Activated T-cell treated with anti-CD3 and anti-CD28 coated beads for 24 hours (primary cell): ENCODE results near the gene SMIM10L2A.
"Not testable (repeated sequence)": the region's sequence is repeated elsewhere in the genome, so short reads cannot be mapped to it uniquely, and the experiment has no call there.

Source experiments
- DNase-seq: peaks from one replicate; pipeline ENCODE4 v3.0.0-alpha.2; 2020; ENCODE audit warnings: low read depth

The SMIM10L2A gene

GRCh38 chrX:135421932-135422809 lies at the start of gene SMIM10L2A:
Gene SMIM10L2A, plus strand, starts transcription at chrX:135421944. Its CDS starts 188 bp downstream, at chrX:135422132.
- no peak for DNase-seq

GRCh38 chrX:135373357-135373756 lies 48.4 kb upstream of the SMIM10L2A start:
- no peak for DNase-seq

GRCh38 chrX:135382260-135382659 lies 39.5 kb upstream of the SMIM10L2A start:
- DNase-seq = no peak

- DNase-seq = no peak
Measured at GRCh38 chrX:135383249-135383648, 38.5 kb upstream of the SMIM10L2A start.

DNA sequence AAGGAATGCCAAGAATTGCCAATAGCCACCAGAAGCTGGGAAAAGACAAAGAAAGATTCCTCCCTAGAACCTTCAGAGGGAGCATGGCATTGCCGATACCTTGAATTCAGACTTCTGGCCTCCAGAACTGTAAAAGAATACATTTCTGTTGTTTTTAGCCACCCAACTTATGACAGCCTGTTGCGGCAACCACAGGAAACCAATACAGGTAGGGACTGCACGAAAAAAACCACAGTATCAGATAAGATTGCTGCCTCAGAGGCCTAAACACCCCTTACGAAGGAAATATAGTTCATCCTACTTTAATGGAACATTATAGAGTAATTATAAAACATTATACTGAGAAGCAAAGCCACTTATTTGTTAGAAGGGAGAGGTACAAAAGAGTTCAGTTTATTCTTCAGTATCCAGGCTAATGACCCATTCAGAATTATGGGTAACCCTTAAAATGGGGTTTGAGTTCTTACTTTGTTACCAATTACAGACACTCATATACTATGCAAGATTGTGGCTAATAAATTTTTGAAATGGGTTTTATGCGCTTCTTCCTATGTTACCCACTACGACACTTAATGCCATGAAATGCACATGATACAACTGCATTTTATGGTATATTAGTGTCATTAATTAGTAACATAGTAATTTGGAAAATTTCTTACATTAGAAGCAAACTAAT lies 37.4 kb upstream of the SMIM10L2A start:
- peak; percentile 5 for DNase-seq

GRCh38 chrX:135388841-135389240 lies 32.9 kb upstream of the SMIM10L2A start:
- DNase-seq = no peak

GRCh38 chrX:135389243-135389642 lies 32.5 kb upstream of the SMIM10L2A start:
- no peak for DNase-seq

- no peak for DNase-seq
Measured at GRCh38 chrX:135389717-135390116, 32.0 kb upstream of the SMIM10L2A start.

DNA sequence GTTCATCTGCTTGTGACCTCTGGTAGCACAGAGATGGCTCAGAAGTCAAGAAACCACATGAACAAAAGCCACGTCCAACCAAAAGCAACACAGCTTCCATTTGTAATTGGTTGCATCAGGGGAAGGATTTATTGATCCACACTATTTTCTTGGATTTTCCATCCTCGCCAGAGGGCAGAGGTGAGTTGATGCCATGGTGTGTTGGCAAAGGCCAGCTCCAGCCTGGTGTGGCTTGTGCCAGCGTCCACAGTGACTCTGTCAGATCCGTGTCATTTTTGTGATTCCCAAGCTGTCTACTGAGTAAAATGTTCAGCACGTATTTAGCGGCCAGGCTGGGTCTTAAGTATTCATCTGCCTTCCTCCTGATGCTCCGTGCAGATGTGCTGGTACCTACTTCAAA lies 30.0 kb upstream of the SMIM10L2A start:
- no peak for DNase-seq

DNA sequence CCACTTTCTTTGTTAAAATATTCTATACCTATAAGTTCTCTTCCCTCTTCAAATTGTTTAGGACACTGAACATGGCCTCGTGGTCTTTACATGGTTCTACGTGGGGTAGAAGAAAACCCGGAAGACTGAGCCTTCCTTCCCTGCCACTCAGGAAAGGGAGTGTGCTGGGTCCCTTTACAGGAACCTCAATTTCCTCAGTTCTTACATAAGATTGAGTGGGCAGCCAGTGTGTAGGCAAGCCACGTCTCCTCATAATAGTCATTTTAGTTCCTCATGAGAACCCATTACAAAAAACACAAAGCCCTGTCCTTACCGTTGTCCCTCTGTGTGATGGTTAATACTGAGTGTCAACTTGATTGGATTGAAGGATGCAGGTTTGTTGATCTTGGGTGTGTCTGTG lies 28.7 kb upstream of the SMIM10L2A start:
- no peak for DNase-seq

GRCh38 chrX:135395064-135395463 lies 26.7 kb upstream of the SMIM10L2A start:
- no peak for DNase-seq

DNA sequence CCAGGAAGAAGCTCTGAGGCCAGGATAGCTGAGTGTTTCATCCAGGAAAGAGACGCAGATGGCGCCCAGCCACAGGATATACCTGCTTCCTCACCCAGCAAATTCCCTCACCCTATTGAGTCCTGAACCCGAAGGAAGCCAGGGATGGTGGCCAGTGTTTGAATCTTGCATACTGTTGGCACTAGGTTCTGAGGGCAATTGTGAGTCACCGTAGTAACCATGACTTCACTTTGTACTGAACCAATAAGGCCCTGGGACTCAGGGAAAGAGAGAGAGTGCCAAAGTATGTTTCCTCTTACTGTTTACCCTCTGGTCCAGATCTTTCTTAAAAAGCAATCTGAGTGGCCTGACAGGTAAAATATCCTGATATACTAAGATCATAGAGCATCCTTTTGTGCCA lies 25.6 kb upstream of the SMIM10L2A start:
- no peak for DNase-seq

DNA sequence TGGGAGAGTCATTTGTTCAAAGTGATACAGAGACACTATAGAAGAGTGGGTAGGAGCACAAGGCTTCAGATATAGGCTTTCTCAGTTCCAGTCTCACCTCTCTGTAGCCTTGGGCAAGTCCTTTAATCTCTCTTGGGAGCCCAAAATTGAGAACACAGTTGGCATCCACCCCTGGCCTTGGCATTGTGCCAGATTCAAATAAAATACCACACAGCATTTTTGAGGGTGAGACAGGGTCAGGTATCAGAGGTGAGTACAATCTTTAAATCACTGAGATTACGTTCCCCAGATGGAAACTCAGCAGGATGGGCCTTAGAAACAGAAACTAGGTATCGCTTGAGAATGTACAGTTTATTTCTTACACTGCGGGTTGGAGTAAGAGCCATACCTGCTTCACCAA lies 25.2 kb upstream of the SMIM10L2A start:
- DNase-seq = no peak

DNA sequence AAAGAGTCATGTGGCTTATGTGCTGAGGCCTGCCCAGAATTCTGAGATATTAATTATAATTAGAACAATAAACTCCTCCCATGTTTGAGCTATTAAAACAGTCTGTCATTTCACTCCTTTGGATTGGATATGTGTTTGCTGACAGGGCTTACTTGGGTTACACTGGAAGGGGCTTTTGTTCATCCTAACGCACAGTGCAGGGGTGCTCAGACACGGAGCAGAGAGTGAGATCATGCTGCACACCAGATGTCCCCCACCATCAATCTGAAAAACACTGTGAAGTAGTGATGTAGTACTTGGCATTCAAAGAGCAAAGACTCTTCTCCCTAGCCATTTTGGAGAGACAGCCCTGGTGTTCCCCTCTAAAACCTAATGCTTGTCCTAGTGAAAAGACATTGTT lies 24.1 kb upstream of the SMIM10L2A start:
- DNase-seq = no peak

- no peak for DNase-seq
Measured at GRCh38 chrX:135403374-135403773, 18.4 kb upstream of the SMIM10L2A start.

DNA sequence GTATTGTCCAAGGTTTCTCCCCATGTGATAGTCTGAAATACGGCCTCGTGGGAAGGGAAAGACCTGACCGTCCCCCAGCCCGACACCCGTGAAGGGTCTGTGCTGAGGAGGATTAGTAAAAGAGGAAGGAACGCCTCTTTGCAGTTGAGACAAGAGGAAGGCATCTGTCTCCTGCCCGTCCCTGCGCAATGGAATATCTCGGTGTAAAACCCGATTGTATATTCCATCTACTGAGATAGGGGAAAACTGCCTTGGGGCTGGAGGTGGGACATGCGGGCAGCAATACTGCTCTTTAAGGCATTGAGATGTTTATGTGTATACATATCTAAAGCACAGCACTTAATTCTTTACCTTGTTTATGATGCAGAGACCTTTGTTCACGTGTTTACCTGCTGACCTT lies 15.3 kb upstream of the SMIM10L2A start:
- DNase-seq = not testable (repeated sequence)

DNA sequence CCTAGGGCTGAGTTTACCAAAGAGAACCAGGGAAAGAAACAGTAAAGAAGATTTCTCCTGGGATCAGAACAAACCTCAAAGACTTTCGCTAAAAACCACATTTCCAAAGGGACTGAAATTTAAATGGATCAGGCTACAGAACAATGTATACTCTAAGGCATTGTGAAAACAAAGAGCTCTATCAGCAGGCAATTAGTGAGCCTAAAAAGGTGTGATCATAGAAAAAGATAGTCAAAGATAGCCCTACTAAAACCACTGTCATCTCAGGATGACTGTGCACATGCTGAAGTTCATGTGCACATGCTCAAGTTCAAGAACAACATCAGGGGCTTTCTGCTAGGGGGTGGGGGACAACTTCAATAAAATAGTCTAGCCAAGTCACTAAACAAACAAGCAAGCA lies 12.9 kb upstream of the SMIM10L2A start:
- DNase-seq = no peak

GRCh38 chrX:135410861-135411627 lies 10.7 kb upstream of the SMIM10L2A start:
- no peak for DNase-seq

DNA sequence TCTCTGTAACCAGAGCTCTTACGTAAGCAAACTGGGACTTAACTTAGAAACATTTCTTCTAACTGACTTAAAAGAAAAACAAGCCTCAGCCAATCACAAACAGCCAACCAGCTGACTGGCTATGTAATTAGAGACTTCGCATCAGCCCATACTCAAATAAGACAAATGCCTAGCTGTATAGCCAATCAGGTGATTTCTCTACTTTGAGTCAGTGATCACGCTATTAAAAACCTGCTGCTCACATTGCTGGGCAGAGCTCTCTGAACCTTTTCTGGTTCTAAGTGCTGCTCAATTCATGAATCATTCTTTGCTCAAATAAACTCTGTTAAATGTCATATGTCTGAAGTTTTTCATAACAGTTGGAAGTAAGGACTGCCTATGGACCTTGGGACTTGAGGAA lies 9.9 kb upstream of the SMIM10L2A start:
- DNase-seq = no peak

DNA sequence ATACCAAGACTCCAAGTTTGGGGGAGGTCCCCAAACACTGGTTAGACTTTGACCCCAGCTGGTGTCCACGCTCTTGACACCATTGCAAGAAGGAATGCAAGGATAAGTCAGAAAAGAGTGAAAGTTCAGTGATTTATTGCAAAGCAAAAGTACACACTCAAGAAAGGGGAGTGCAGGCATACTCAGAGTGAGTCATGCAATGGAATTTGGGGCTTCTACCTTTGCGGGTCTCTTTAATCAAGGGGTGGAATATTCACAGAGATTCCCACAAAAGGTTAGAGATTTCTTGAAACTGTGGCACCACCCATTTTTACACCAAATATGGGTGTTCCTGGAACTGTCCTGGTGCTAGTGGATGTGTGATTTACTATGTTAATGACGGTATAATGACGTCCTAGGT lies 5.2 kb upstream of the SMIM10L2A start:
- no peak for DNase-seq

DNA sequence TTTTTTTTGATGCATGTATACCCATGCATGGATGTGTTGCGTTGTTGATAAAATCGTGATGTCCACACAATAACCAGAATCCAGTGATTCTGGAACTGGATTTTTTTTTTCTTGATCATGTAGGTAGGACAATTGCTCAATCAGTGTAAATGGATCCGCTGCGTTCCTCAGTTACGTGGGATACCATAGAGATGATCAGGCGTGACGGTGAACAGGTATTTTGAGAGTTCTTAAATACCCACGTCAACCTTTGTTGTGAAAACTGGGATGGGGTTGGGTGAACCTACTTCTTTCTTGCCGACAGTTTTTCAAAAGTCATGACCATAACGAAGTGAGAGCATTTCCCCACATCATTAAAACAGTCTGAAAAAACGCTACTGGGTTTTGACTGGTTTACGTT lies 913 bp upstream of the SMIM10L2A start:
- no peak for DNase-seq

DNA sequence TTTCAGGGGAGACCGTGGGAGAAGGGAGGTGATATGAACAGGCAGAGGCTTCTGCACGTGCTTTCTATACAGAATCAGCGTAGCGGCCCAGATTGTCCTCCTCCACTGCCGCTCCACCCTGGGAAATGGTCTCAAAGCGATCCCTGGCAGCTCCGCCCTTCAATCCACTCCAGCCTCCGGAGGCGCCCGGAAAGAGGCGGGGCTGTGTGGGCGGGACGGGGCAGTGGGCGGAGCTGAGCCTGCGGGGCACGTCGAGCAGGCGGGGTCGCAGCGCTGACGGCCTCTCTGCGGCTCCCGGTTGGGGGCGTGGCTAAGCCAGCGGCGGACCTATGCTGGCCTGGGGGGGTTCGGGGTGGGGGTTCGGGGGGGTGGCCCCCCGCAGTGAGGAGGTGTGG lies 210 bp upstream of the SMIM10L2A start:
- DNase-seq = peak; percentile 79

- DNase-seq = not testable (repeated sequence)
Measured at GRCh38 chrX:135422810-135423168, 1.0 kb downstream of the SMIM10L2A start.
